H1 (cell line): ENCODE measurements around the gene SUPT20H. TPM values are rescaled to one million over a fixed set of nuclear protein-coding genes. Genes with fewer than 3 reads are reported as not detected.

Source experiments
- ASH2L ChIP-seq: fragments of 200-600, 300-600 bp; sonication (generic); IDR thresholded peaks from one replicate; pipeline ENCODE4 v1.7.1; 2017; ENCODE audit warnings: low read length
- CTBP2 ChIP-seq: IDR thresholded peaks from 2 replicates; pipeline ENCODE4 v1.7.0; 2011; ENCODE audit warnings: borderline replicate concordance, mild to moderate bottlenecking, moderate library complexity, mixed read lengths, low read length; ENCODE audit not compliant: insufficient read depth, insufficient read length
- JUN ChIP-seq: IDR thresholded peaks from 2 replicates; pipeline ENCODE4 v1.6.1; 2011; ENCODE audit warnings: low read depth, mild to moderate bottlenecking, improper control_type of control experiment, low read length
- KDM5A ChIP-seq: fragments of 200-600 bp; IDR thresholded peaks from 2 replicates; pipeline ENCODE4 v1.7.1; 2012; ENCODE audit warnings: mild to moderate bottlenecking, low read length, inconsistent platforms, mixed read lengths
- POU5F1 ChIP-seq: IDR thresholded peaks from 2 replicates; pipeline ENCODE4 v1.6.1; 2011; ENCODE audit warnings: low read depth, mild to moderate bottlenecking, low read length, moderate library complexity
- RAD21 ChIP-seq, 2 experiments: IDR thresholded peaks in 1 of 2; conservative IDR thresholded peaks in 1 of 2; 2 replicates each; pipeline ENCODE4 v1.6.1; 2011; ENCODE audit warnings: low read depth in 2 of 2, low read length in 2 of 2, improper control_type of control experiment in 1 of 2, inconsistent platforms in 1 of 2, mild to moderate bottlenecking in 1 of 2, moderate library complexity in 1 of 2
- RBBP5 ChIP-seq: IDR thresholded peaks from 2 replicates; pipeline ENCODE4 v1.7.1; 2012; ENCODE audit warnings: low read depth, mild to moderate bottlenecking, inconsistent platforms, low read length, moderate library complexity, borderline replicate concordance
- SP4 ChIP-seq: IDR thresholded peaks from 2 replicates; pipeline ENCODE4 v1.6.1; 2012; ENCODE audit warnings: low read length, inconsistent platforms
- polyA plus RNA-seq, 7 experiments: library from polyadenylated mRNA; depleted of rRNA in 3 of 7; stranded (reverse) in 5 of 7; unstranded in 2 of 7; fragments of >200 nt in 5 of 7; fragments of 200-250 nt in 2 of 7; gene quantifications; 1 replicate in 5 of 7; 2 replicates in 1 of 7; 4 replicates in 1 of 7; pipeline versions ENCODE4 v1.2.1 to v1.2.3, GENCODE V29; 2011 to 2013; ENCODE audit warnings: missing spikeins in 2 of 7, mixed read lengths in 2 of 7
- total RNA-seq: library from RNA; stranded (reverse); fragmentation: NEBNext Ultra II Directional; extraction: Animal tissue kit (Norgen Biotek cat#: 25700); gene quantifications from 2 replicates; pipeline ENCODE4 v1.2.1, GENCODE V29; 2021

Gene SUPT20H
- total and polyA plus RNA-seq, 2 of the 8 experiments (the other 6 are each of a cell fraction or from before 2014, with no cell fraction given): 69.2 to 75.1 TPM

DNA sequence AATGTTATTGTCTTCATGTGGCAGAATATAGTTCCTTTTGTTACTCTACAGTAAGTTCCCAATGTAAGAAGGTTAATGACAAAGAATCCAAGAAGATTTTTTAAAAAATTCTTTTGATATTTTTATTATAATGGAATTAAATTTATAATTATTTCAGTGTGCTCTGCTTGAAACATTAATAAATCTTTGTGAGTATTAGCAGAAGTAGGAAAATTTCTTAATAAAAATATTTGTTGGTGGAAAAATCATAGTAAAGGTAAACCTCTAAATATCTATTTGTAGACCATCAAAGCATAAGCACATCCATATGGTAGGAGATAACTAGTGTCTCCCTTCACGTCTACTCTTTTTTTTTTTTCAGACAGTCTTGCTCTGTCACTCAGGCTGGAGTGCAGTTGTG lies 41.7 kb upstream of the SUPT20H start (continued):
- TF ChIP-seq RAD21 (IDR thresholded peaks at IDR 0.05 in 1 of 2, conservative IDR thresholded peaks at IDR 0.05 in 1 of 2; ENCODE audit: low read depth in 2 of 2, low read length in 2 of 2) (no peak), JUN (no peak), CTBP2 (no peak), RBBP5 (no peak), ASH2L (no peak), KDM5A (no peak), POU5F1 (no peak), SP4 (no peak)
- TF ChIP-seq, all 59 proteins: peak for 0
